HK-2 (cell line): ENCODE measurements around the gene PTPDC1.

Experiments
- DNase-seq: peaks from one replicate; pipeline ENCODE4 v3.0.0-alpha.2; 2018; ENCODE audit not compliant: unreplicated experiment

The PTPDC1 gene

GRCh38 chr9:94084314-94084713 is at the start of gene PTPDC1:
Gene PTPDC1 (plus strand): TSS chr9:94084464. CDS start chr9:94084531, 67 bp downstream.
- DNase-seq, result peak; percentile 8

GRCh38 chr9:94034511-94034910 is 49.8 kb upstream of the PTPDC1 start:
- DNase-seq, result no peak

- DNase-seq, result no peak
Measured at GRCh38 chr9:94039786-94040185, 44.5 kb upstream of the PTPDC1 start.

GRCh38 chr9:94042516-94043360 is 41.5 kb upstream of the PTPDC1 start:
- no peak for DNase-seq

GRCh38 chr9:94054716-94055115 is 29.5 kb upstream of the PTPDC1 start:
- DNase-seq, result no peak

GRCh38 chr9:94056442-94056974 is 27.8 kb upstream of the PTPDC1 start:
- DNase-seq, result no peak

- DNase-seq, result no peak
Measured at GRCh38 chr9:94057918-94058317, 26.3 kb upstream of the PTPDC1 start.

- DNase-seq, result no peak
Measured at GRCh38 chr9:94061864-94062263, 22.4 kb upstream of the PTPDC1 start.

GRCh38 chr9:94065535-94065961 is 18.7 kb upstream of the PTPDC1 start:
- DNase-seq, result peak; percentile 63

- no peak for DNase-seq
Measured at GRCh38 chr9:94068257-94068656, 16.0 kb upstream of the PTPDC1 start.

- DNase-seq, result no peak
Measured at GRCh38 chr9:94076557-94076956, 7.7 kb upstream of the PTPDC1 start.

- DNase-seq, result no peak
Measured at GRCh38 chr9:94078086-94078485, 6.2 kb upstream of the PTPDC1 start.

GRCh38 chr9:94079236-94079635 is 5.0 kb upstream of the PTPDC1 start:
- DNase-seq, result no peak

- DNase-seq, result no peak
Measured at GRCh38 chr9:94080249-94080648, 4.0 kb upstream of the PTPDC1 start.

GRCh38 chr9:94081435-94081834 is 2.8 kb upstream of the PTPDC1 start:
- DNase-seq, result no peak

GRCh38 chr9:94081864-94082463 is 2.3 kb upstream of the PTPDC1 start:
- no peak for DNase-seq

GRCh38 chr9:94082553-94082952 is 1.7 kb upstream of the PTPDC1 start:
- DNase-seq, result no peak

- no peak for DNase-seq
Measured at GRCh38 chr9:94082956-94083355, 1.3 kb upstream of the PTPDC1 start.

GRCh38 chr9:94083384-94083783 is 880 bp upstream of the PTPDC1 start:
- no peak for DNase-seq

GRCh38 chr9:94085062-94085639 is 887 bp downstream of the PTPDC1 start:
- peak; percentile 20 for DNase-seq

GRCh38 chr9:94086486-94087345 is 2.5 kb downstream of the PTPDC1 start:
- no peak for DNase-seq
